Stimulated activated CD4-positive, alpha-beta T cell treated with anti-CD3 and anti-CD28 coated beads, Interleukin-2, amount 100 ng/mL, for 48 hours (primary cell): ENCODE results near the gene NOD1.
"Not testable (repeated sequence)": the region's sequence is repeated elsewhere in the genome, so short reads cannot be mapped to it uniquely, and the experiment has no call there.

Source experiments
- DNase-seq, 2 donors: peaks; one replicate each; pipeline ENCODE4 v3.0.0-alpha.2; 2020

Gene NOD1

DNA sequence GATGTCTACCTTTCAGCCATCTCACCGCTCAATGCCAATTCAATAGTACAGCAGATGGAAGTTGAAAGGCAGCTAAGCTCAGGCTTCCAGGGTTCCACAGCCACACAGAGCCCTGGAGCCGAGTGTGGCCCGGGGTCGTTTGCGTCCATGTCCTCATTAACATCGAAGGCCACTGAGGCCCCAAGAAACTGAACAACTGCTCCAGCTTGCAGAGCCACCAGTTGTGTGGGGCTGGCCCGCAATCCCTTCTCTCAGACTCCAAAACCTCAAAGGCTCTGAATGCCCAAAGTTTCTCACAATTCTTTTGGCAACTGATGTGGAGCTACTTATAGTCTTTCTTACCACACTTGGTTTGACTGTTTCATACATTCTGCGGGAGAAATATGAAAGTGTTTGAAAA is 31.1 kb downstream of the NOD1 start:
- DNase-seq: no peak

DNA sequence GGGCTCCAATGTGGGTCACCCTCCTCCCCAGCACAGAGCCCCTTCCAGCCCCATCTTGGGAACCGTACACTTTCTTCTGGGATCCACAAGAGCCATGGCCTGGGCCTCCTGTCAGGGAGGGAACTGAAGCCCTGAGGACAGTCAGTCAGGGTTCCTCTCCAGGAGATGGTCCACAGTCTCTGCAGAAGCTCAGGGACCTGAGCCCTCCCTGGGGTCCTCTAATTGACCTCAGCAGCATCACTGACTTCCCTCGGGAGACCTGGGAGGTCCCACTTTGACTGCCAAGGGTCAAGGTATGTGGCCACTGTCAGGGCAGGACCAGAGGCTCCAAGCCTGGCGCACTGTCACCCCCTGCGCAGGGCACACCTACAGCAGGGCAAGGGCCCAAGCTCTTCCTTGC is 32.3 kb downstream of the NOD1 start:
- no peak for DNase-seq

DNA sequence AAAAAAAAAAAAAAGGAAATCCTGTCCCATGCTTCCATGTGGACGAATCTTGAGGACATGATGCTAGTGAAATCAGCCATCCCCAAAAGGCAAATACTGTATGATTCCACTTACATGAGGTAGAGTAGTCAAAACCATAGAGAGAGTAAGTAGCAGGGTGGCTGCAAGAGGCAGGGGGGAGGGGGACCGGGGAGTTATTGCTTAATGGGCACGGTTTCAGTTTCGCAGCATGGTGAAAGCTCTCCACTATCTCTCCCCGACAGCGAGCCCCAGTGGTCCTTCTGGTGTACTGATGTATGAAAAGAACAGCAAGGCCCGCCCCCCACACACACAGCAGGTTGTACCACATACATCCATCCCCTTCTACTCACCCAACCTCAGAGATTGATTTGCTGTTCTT is 32.8 kb downstream of the NOD1 start:
- DNase-seq: peak; percentile 39 to 52

DNA sequence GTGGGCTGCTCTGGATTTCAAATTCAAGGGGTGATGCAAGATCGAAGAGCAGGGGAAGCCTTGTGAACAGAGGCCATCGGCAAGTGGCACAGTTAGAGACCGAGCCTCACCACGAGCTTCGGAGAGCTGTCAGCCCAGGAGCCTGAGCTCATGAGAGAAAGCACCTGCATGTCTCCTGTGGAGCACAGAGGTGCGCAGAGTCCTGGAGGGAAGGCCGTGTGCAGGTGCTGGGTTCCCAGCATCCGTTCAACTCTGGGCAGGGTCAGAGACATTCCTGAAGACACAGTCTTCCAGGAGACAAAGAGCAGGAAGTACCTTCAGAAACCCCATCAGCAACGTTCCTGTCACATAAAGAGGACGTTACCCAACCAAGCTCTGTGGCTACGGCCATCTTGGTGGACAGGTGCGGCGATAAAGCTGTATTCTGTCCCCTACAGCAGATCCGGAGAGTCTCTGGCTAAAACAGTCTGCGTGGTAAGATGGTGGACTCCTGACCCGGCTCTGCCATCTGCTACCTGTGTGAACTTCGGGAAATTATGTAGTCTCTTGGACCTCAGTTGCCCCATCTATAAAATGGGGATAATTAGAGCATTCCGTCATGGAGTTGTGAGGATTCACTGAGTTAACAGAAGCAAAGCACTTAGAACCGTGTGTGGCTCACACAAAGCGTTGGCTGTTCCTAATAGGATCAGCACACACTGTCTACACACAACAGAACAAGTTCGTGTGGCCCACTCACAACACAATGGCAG is 40.6 kb downstream of the NOD1 start:
- DNase-seq: no peak

DNA sequence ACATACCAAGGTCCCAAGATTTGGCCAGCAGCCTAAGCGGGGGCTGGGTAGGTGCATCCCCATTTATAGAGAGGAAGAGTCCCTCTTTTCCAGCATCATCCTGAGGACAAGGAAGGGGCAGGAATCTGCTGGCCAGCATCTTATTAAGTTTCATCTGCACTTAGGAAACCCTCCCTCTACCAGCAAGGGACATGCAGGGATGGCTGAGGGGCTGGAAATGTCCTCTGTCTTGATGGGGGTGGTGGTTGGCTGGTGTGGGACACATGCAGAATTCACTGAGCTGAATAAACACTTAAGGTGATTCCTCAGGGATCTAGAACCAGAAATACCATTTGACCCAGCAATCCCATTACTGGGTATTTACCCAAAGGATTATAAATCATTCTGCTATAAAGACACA is 42.1 kb downstream of the NOD1 start:
- no peak for DNase-seq

DNA sequence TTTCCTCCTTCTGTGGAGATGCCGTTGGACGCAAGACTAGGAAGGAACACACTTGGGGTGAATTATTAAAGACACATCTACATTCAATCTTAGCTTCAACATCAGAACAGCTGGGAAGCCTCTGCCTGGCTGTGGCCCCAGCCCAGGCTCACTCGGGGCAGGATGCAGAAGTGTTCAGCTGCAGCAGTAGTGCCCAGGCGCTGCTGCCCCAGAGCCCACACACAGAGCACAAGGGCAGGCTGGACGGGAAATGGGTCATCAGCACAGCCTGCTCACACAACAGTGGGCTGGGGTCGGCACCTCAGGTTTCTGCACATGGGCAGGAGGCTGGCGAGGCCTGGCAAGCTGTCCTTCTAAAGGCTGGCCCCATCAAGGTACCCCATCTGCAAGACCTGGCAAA is 42.5 kb downstream of the NOD1 start:
- no peak for DNase-seq

DNA sequence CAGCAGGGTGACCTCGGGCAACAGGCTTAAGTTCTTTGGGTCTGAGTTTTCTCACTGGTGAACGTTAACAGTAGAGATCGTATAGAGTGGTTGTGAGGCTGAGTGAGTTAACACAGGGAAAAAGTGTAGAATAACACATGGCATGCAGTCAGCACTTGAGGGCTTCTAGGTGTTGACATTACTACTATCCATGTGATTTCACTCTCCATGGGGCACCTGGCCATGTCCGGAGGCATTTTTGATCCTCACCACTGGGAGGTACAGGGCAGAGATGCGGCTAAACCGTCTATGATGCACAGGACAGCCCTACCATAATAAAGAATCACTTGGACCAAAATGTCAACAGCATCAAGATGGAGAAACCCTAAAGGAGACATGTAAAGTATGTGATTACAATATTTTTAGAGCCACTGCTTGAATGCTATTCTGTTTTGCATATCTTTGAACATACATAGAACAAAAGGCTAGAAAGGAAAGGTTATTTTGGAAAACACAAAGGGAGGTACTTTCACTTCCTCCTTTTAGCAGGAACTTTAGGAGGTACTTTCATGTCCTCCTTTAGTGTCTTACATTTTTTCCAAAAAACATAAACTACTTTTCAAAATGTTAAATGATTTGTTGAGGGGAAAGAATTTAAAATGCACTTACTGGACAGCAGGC is 44.3 kb downstream of the NOD1 start:
- DNase-seq: no peak

DNA sequence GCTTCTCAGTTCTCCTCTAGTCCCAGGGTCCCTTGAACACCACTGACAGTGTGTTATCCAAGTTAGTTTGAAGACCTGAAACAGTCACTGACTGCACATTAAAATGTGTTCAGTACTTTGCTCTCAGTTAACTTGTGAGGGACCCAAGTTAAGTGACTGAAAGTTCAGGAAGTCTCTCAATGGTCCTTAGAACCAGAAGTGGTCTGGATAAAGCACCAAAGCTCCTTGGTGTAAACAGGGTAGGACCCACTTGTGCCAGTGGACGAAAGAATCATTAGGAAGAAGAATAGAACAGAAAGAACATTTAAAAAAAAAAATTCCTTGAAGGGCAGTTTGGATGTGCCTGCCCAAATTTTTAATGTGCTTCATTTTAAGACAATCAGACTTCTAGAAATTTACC is 45.1 kb downstream of the NOD1 start:
- DNase-seq: no peak

DNA sequence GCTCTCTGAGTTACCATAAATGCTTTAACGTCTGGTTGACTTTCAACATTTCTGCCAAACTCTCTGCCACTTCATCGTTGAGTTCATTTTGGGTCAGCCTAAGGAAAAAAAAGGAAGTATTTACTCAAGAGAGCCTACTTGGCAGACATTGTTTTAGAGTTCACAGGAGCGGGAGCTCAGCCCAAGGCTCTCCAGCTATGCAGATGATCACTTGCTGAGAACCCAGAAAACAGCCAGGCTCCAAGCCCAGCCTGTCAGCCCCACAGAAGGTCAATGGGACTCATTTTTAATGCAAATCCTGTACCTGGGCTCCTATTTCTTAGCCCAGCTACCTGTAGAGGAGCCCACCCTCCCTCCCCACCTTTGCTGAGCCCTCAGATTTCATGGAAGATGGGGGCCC is 45.5 kb downstream of the NOD1 start:
- no peak for DNase-seq

DNA sequence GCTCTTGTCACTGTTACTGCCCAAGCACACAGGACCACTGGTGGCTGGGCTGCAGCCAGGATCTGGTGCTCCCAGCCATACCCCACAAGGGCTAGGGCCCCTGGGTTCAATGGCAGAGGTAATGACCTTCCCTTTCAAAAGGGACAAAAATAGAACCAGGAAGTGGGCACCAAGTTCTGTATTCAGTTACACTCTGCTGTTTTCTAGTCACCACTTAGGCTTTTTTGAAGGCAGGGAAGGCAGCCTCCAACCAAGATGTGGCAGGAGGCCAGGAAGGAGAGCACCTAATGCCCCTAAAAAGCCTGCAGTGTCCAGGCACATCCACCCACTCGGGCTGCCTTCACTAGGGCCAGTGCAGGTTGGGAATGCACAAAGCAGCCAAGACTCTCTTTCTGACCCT is 47.8 kb downstream of the NOD1 start:
- no peak for DNase-seq

DNA sequence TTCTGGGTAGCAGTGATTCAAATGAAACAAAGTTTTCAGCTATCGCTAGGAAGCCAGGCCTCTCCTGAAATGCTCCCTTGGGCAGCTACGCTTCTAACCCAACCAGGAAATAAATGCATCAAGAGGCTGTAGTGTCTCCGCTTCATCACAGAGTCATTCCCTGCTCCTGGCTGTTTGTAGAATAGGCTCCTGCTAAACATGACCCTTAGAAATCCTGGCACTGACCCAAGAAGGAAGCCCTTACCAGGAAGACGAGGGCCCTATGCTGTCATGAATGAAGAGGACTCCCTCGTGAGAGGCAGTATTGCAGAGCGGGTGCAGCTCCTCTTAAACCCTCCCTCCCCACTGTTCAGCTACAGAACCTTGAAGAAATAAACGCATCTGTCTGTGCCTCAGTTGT is 48.3 kb downstream of the NOD1 start:
- DNase-seq: no peak

DNA sequence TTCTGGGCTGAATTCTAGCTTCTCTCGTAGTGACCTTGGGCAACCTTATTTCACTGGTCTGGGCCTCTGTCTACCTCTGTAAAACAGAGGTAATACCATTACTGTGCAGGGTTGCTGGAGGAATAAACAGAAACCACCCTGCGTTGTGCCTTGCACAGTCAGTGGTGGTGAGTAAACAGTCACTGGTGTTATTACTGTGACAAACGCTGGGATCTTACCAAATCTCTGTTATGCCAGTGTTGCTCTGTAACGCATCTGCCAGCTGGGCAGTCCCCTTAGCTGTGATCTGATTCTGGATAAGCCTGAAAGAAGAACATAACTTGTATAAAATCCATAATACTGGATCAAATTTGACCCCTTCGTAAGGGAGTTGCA is 49.4 kb downstream of the NOD1 start:
- no peak for DNase-seq

DNA sequence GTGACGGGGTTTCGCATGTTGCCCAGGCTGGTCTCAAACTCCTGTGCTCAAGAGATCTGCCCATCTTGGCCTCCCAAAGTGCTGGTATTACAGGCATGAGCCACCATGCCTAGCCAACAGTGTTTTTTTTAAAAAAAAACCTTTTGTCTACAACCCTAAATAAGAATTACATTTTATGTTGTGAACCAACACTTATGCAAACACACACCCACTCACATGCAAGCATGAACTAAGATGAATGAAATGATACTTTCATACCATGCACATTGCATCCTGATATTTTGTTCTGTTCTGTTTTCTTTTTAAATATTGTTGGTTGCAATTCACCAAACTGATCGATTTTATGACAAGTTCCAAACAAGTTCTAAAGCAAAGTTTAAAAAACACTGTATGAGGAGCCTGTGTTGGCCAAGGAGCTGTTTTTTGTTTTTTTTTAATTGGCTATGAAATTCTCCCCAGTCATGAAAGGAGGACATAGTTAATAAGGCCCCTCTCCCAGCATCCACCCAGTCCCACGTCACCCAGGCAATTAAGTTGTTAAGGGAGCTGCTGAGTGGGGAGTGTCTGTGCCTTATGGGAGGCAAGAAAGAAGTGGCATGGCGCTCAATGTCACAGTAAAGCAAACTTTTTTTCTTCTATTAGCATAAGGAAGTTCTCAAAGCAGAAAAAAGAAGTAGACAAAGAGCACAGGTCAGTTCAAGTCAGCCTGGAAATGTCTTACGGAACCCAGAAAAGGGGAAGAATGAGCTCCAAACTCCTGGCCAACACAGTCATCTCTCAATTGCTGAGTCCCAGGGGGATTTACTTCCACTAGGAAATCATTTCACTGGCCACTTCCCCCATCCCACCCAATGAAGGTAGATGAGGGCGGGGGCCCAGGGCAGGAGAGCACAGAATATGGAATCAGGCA is 50.1 kb downstream of the NOD1 start:
- no peak for DNase-seq

DNA sequence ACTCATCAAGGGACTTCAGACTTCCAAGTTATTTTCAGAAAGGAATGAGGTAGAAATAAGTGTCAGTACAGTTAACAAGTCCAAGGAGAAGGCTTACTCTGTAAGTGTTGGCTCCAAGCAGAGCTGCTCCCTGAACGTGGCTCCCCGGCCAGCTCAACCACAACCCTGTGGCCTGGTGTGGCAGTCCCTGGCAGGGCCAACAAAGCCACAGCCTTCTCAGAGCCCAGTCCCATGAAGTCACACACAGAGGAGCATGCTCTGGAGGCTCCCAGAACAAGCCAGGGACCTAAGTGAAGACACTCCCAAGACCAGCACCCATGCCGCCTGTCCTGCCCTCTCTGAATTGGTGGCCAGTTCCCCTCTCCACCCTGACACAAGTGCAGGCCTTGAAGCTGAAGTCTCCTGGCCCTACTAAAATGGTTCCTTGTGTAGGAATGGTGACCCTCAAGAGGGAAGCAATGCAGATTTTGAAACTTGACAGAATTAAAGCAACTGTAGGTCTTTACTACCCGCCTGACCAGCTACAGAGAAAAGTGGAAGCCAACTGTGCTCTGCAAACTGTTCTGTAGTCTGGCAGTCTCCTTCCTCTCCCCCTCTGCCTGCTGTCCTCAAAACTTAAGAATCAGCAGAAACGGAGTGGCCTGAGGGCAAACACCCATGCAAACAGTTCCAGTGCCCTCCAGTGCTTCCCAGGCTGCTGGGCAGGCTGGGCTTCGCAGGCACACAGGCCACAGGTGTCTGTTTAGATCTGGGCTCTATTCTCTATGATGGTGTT is 51.1 kb downstream of the NOD1 start:
- DNase-seq: no peak

DNA sequence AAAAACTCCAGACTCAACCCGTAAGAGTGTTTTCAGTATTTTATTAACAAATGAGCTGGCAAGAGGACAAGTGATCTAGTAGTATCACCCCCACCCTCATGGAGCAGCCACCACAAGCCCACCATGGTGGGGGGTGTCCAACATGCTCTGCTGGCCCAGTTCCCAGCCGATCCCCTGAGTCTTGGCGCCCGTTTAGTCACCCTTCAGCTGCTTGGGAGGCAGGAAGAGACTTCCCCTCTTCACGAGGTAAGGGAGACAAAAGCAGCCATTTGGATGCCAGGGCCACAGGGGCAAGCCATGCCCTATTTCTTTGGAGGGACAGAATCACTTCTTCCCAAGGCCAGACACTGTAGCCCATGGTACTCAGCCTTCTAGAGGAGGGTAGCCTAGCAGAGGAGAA is 54.1 kb downstream of the NOD1 start:
- DNase-seq: no peak

DNA sequence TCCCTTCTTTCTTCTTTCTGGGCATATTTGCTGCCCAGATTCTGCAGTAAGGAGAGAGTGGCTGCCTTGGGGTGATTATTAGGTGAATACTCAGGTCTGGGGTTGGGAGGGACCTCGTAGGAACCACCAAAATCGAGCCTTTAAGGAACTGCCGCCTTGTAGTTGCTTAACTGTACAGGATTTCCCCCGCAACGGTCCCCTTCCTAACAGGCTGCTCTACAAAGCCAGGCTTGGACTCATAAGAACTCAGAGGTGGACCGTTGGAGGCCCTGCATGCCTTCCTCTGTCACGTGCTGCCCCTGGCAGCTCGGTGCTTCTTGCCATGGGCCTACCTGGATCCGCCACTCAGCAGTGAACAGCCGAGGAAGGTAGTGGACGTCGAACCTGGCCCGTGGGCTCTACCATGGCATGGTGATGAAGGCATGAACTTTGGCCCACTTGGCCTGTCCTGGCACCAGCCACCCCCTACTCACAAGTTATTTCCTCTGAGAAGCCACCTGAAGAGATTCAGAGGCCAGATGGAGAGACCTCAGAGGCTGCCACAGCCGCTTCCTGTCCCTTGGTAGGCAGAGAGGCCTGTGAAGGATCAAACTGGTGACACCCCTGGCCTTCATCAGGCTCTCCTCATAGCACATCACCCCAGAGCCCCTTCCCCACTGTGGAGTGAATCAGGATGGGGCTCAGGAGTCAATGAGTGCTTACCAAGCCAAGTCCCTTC is 54.6 kb downstream of the NOD1 start:
- DNase-seq: no peak

DNA sequence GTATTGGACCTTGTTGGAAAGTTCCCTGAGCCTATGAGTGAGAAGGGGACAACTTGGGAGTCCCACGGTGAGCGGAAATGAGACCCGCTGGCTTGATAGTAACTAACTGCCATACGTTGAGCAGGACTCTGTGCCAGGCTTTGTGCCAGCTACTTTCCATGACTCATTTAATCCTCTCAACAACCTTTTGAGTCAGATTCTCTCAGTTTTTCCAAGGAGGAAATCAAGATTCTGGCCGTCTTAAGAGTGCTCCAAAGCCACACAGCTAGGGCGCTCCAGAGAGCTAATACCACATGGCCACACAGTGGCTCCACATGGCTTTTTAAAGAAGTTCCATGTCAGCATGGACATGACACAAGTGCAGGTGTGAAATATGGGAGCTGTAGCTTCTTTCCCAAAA is 55.7 kb downstream of the NOD1 start:
- DNase-seq: no peak

DNA sequence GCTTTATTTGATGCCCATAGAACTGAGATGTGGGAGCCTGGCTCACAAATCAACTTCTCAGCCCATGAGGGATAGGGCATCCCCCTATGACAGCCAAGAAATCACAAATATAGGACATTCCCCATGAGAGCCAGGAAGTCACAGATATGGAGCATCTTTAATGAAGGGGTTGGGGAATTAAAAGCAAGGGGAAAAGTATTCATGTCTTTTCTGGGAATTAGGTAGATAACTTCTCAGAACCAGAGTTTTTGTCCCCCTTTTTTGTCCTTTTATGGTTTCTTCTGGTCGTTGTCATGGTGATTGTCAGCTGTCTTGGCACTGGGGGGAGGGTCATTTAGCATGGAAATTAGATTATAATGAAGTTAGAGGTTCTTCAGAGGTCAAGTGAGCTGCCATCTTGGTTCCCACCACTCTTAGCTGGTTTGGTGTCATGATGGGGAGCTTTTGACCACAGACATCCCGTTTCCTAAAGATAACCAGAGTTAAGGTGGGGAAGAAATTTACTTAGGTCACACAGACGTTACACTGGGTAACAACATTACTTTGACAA is 56.9 kb downstream of the NOD1 start:
- DNase-seq: no peak

DNA sequence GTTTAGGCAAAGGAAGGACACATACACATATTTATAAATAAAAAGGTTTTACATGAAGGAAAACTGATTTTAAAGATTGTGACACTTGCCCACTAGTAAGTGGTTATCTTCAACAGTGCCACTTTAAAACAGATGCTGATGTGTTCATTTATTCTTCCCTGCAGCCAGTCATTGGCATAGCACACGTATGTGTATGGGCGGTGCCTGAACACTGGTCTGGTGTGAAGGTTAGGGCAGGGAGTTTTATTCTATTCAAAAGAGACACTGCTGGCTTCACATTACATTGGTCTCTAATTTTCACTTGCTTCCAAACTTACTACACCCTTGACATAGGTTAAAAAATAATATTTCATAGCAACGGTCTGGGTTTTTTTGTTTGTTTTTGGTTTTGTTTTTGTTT is 57.9 kb downstream of the NOD1 start:
- no peak for DNase-seq

DNA sequence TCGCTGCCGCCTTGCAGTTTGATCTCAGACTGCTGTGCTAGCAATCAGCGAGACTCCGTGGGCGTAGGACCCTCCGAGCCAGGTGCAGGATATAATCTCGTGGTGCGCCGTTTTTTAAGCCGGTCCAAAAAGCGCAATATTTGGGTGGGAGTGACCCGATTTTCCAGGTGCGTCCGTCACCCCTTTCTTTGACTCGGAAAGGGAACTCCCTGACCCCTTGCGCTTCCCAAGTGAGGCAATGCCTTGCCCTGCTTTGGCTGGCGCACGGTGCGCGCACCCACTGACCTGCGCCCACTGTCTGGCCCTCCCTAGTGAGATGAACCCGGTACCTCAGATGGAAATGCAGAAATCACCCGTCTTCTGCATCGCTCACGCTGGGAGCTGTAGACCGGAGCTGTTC is 58.5 kb downstream of the NOD1 start:
- DNase-seq: not testable (repeated sequence)

DNA sequence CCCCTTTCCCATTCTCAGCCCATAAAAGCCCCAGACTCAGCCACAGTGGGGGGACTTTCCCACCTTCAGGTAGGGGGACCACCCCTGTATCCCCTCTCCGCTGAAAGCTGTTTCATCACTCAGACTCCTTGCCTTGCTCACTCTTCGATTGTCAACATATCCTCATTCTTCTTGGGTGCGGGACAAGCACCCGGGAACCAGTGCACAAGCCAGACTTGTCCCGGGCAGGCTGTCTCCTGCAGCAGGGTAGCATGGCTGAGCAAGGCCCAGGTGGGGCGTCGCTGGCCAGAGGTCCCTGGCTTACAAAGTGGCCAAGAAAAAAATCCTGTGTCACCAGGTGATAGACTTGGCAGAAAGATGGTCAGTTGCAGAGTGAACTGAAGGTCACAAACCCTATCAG is 64.7 kb downstream of the NOD1 start:
- no peak for DNase-seq
